AG08396 (cell line): ENCODE data around the gene LINGO4.

Experiments
- DNase-seq: peaks from one replicate; pipeline ENCODE4 v3.0.0; 2012; ENCODE audit warnings: low spot score, mixed read lengths

The LINGO4 gene

DNA sequence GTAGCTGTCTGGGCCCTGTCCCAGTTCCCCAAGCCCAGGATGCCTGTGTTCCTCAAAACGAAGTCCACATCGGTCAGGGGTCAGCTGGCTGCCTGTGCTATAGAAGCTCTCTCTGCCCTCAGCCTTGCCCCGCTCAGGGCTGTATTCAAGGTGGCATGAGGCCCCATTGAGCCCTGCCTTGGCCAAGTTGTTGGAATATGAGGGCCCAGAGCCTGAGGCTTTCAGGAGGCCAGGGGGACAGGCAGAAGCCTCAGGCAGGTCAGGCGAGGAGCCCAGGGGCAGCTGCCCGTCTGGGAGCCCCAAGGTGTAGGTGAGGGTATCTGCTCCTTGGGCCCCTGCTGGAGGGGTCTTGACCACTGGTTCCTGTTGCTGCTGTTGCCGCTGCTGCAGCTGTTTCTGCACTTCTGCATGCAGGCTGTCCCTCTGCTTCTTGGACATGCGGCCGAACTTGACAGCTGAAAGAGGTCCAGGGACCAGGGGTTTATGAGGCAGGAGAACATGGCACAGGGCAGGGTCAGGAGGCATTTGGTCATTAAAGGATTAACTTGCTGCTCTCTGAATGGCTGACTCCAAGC is 9.8 kb upstream of the LINGO4 start:
- DNase-seq, result no peak

DNA sequence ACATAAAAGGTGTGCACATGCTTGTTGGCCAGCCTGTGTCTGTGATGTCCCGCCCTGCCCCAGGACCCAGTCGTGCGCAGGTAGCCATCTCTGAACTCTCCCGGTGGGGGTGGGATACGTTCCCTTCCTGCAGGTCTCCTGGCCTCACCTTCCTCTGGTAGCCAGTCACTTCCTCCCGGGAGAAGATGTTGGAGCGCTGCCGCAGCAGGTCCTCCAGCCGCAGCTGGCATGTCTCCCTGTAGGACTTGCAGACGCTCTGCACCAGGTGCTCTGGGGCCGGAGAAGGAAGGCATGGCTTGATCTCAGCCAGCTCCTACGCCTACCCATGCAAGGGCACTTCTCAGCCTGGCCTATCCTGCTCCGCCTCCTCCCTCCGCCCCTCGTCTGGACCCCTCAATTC is 9.2 kb upstream of the LINGO4 start:
- no peak for DNase-seq

DNA sequence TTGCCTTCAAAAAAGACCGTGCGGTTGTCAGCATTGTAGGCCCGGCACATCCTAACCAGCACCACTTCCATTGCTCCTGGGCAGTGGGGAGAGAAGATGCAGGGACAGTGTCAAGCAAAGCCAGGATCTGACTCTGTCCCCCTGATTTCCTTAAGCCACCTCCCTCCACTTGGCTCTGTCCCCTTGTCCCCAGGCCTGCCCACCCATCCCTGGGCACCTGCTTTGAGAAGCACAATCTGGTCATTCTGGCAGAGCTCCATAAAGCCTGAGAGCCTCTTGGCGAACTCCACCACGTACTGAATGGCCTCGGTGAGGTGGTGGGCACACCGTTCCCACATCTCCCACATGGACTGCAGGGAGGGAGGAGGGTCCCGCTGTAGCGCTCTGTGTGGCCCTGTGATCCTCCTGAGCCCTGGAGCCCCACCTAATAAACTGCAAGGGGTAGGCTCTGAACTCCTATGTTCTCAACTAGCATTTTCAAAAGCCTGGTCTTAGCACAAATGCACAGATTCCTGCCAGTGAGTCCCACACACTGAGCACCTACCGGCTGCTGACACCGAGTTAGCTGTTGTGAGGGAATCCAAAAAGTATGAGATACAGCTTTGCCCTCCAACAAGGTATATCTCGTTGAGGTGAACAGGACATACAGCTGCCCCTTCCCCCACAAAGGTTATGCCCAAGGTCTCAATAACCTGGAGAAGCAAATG is 8.2 kb upstream of the LINGO4 start:
- no peak for DNase-seq

- DNase-seq, result no peak
Observed at GRCh38 chr1:151811181-151811580, 6.0 kb upstream of the LINGO4 start.

- no peak for DNase-seq
Observed at GRCh38 chr1:151809985-151810556, 4.9 kb upstream of the LINGO4 start.

GRCh38 chr1:151809290-151809984 is 4.2 kb upstream of the LINGO4 start:
- no peak for DNase-seq

- no peak for DNase-seq
Observed at GRCh38 chr1:151807766-151808165, 2.5 kb upstream of the LINGO4 start.

GRCh38 chr1:151807131-151807530 is 1.9 kb upstream of the LINGO4 start:
- DNase-seq, result no peak

DNA sequence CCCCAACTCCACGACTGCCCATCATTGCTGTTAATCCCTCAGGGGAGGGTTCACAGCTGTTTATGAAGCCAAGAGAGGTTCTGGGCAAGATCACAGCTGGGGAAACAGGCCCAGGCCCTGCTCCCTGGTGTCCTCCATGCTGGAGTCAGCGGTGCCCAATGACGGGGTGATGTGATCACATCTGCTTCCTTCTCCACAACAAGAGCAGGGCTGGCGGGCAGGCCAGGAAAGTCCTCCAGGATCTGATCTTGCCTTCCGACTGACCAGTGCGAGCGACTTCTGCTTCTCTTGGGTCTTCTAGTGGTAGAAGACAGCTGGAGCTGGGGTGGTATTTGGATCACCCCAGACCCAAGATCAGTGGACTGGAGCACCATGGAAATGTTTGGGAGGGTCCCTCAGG is 951 bp upstream of the LINGO4 start:
- DNase-seq, result no peak

DNA sequence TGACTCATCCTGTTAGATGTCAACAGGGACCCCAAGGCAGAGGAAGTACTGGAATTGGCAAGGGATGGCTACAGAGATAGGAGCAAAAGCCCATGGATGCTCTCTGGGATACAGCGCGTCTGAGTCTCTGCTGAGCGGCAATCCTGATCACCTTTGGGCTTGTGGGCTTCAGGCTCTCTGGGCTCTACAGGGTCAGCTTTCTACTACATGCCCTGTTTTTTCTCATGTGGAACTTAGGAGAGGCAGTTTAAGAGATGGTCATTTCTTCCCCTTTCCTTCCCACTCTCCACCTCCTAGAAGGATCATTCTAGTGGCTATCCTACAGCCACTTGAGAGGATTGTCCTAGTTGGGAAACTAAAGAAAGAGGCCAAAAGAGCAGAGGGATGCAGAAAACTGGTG is 1.3 kb downstream of the LINGO4 start:
- DNase-seq, result no peak

DNA sequence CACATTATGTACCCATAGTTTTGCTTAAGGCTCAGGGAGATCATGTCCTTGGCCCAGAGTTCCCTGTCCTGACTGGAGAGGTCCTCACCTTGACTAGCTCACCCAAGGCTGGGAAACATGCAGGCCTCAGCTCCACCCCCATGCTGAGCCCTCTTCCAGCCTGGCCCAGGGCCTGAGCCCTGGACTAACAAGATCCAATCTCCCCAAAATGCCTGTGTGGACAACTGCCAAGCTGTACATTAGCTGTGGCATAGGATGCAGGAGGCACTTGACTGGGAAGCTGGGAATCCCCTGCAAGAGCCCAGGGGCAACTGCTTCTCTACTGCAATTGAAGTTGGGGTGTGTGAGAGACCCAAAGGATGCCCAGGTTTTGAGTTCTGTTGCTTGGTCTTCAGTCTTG is 2.1 kb downstream of the LINGO4 start:
- no peak for DNase-seq

- no peak for DNase-seq
Observed at GRCh38 chr1:151802372-151802771, 2.8 kb downstream of the LINGO4 start.

GRCh38 chr1:151801846-151802245 is 3.4 kb downstream of the LINGO4 start:
- DNase-seq, result no peak

- DNase-seq, result no peak
Observed at GRCh38 chr1:151801310-151801820, 3.9 kb downstream of the LINGO4 start.

DNA sequence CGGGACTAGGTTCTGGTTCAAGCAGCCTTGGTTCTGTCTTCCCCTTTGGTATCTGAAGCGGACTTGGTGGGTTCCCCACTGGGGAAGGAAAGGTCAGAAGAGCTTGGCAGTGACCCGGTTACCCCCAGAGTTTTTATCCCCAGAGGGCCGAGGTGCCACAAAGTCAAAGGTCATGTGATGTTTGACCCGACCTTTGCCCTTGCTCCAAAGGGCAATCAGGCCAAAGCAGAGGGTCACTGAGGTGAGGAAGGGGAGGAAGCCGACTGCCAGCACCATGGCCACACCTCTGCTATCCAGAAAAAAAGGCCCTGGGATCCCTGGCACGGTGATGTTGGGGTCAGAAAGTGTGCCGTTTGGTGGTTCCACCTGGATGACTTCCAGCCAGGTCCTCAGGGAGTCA is 4.4 kb downstream of the LINGO4 start:
- DNase-seq, result no peak

GRCh38 chr1:151799179-151800022 is 5.8 kb downstream of the LINGO4 start:
- no peak for DNase-seq

GRCh38 chr1:151798571-151798970 is 6.6 kb downstream of the LINGO4 start:
- no peak for DNase-seq

- peak; percentile 49 for DNase-seq
Observed at GRCh38 chr1:151790940-151791651, 14.1 kb downstream of the LINGO4 start.

DNA sequence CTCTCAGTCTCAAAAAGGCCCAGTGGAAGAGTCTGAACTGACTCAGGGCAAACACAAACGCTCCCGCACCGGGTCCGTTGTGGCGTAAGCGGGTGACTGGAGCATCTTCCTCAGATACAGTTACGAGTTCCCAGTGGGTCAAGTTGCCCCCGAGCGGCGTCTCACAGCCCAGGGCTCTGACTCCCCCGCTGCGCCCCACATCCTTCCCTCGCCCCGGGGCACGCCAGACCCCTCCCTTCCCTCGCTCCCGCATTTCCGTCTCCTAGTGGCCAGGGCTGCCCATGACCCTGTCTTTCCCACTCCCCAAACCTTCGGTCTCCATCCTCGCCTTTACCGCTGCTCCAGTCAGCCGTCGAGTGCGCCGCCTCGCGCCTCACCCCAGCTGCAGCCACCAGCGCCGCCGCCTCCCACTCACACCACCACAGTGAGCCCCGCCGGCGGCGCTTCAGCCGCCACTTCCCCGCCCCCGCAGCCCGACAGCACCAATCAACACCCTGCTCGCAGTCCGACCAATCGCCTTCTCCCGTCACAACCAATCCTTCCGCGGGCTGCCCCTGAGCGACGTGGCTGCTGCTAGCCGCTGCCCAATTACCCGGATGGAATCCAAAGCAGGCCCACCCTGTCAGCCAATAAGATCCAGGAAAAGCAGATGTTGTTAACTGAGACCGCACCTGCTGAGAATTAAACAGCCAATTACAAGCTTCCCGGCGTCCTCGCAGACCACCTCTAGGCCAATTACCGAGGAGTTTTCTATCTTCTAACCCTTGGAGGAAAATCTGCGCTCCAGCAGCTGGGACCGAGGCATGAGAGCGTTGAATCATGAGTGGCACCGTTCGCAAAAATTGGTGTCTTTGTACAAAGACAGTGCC is 14.9 kb downstream of the LINGO4 start, which contains the start of gene TDRKH:
TSS of gene TDRKH (minus strand) at position 430 of the 869 bp plus-strand sequence. CDS start 7,478 bp downstream, outside the sequence.
- peak; percentile 100 for DNase-seq

- no peak for DNase-seq
Observed at GRCh38 chr1:151787689-151788088, 17.5 kb downstream of the LINGO4 start.
